GM15510 (cell line): ENCODE measurements around the gene DCTN3.
A peak's percentile ranks its signal among the peaks of the same experiment; 100 is the strongest.

Experiments used
- POLR2A ChIP-seq: IDR thresholded peaks from 3 replicates; pipeline ENCODE4 v1.6.1; 2011; ENCODE audit warnings: borderline replicate concordance; ENCODE audit not compliant: insufficient read length; ENCODE audit errors: extremely low read depth

The DCTN3 gene

DNA sequence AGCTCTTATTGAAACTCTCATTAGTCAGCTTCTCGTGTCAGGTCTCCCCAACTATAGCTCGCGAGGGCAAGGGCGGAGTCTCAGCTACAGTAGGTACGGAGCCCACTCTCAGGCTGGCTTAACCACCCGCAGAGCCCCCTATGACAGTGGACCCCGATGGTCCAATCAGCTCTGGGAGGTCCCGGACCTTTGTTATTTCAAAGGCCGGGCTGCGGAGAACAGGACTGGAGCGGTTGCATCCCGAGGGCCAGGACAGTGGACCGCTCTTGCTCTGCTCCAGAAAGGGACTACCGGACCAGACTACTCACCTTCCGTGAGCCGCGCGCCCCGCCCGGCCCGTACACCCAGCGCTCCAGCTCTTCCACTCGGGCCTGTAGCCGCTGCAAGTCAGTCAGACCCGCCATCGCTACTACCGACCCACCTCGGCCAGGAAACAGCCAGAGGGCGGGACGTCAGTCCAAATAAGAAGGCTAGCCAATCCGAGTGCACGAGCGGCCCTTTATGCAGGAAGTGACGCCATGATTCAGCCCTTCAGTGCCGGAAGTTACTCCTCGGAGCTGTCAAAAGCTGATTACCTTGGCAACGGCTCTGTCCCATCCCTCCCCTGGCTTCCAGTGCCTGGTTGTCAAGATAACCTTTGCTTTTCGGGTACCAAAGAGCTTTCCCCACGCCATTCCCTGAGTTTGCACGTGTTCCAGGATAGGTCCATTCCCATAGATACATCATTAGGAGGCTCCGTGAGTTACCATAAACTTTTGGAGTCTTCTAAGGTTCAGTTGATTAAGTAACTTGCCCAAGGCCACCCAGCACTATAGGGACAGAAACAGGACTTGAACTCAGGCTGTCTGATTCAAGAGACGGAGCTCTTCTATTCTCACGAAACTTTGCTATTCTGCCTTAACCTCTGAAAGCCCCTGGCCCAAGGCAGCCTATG lies at the start of gene DCTN3:
Gene DCTN3 (minus strand): TSS at position 435 of the 934 bp plus-strand sequence. CDS start 31 bp downstream, at position 404.
- peak; percentile 70 for TF ChIP-seq POLR2A

DNA sequence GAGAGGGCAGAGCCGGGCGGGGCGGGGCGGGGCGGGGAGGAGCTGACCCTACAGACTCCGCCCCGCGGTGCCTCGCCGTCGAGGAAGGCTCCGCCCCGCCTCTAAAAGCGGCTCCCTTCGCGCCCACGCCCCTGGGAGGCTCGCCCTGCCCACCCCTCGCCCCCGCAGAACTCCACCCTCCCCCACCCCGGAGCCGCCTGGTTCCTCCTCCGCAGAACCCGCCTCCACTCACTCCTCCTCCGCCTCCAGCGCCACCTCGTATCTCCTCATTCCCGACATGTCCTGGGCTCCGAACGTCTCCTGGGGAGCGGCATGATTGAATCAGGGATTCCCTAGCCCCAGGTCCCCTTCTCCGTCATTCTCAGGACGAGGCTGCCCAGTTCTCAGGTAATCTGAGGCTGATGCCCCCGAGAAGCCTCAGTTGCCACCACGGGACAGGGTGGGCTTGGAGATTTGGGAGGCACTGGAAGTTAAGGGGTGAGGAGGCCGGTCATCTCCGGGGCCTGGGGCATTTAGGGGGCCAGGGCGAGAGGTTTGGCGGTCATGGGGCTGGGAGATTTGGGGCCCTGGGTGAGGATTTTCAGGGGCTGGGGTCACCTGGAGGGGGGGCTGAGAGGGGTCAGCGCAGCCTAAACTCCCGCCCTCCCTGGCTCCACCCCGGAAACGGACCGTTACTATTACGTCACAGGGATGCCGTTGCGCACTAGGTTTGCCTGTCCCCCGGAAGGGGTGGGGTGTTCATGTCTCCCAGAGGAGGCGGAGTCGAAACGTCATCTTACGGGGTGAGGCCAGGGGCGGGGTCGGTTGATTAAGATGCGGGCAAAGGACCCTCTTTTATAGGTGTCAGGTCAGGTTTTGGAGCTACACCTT lies 45.3 kb upstream of the DCTN3 start:
- TF ChIP-seq POLR2A, result no peak

DNA sequence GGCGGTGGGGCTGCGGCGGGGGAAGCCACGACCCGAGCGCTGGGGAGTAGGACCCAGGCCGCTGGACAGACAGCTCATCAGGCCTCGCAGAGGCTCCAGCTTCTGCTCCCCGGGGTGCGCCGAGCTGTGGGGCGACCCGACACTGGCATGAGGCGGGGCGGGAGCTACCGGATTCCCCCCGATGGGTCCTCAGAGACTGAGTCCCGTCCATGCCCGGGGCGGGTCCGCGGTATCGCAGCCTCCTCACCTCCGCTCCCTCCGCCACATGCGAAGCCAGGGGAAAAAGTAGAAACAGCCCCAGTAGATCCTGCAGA lies 44.7 kb upstream of the DCTN3 start:
- TF ChIP-seq POLR2A, result peak; percentile 15

DNA sequence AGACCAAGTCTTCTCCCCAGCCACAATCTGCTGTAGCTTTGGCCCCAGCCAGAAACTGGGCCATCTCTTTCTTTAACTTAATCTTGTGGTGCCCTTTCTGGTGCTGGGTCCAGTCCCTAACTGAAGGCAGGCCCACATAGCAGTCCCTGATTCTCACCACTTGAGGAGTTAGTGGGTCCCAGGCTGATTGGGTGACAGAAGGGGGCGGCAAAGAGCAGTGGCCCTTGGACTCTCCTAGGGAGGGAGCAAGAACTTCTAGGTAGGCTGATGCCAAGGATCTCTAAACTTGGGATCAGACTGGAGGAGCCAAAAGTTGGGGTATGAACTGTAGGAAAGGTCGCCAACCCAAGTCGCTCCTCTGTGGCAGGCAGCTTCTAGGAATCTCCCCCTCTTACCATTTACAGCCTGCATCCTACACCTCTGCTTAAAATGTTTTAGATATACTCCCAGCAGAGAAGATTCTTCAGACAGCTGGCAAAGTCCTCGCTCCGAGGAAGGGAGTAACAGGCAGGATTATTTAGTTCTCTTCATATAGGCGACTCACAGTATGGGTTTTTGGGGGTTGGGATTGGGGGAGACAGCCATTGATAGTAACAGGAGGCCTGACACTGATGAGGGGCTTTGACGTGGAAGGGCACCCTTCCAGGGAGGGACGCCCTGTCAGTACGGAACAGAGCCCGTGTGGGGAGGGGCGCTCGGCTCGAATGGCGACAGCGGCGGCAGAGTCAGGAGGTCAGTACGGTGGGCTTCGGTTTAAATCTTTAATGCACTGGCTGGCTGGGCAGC lies 44.2 kb upstream of the DCTN3 start:
- TF ChIP-seq POLR2A, result no peak

DNA sequence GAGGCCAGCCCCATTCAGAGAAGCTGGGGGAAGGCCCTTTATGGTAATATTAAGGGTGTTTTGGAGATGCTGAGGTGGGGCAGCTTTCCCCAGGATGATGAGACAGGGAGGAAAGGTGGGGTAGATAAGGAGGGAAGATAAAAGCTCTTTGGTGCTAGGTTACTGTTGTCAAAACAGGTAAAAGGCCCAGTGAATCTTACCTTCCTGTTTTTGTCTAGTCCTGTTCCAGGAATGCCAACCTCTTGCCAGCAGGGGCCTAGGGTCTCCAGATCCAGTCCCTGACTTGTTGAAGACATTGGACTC lies 43.0 kb upstream of the DCTN3 start:
- no peak for TF ChIP-seq POLR2A

DNA sequence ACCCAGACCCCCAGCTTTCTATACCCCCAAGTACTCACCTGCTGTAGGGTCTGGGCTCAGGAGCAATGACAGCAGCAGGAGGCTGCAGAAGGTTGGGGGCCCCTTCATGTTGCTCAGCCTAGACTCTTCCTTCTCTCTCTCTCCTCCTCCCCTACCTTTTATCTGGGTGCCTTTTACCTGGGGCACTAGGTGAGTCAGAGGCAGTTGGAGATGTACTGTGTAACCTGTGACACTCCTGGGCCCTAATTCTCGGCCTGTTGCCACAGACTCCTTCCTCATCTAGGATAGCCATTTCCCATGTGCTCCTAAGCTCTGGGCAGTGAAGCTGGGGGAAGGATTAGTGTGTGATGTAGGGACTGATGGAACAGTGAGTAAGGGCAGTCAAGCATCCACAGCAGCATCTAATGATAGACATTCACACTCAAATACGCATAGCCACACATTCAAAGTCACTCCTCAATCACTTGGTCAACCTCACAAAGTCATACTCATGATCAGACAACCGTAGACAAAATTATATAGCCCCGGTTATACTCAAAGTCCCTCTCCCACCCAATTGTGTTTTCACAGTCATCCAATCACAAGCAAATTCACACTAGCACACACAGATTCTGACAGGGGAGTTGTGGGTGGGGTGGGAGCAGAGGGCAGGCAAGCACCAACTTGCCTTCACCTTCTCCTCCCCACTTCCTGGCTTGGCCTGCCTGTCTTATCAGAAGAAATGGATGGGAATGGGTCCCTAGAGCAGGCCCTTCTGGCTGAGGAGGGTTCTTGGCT lies 42.4 kb upstream of the DCTN3 start, which contains the start of gene CCL27:
Gene CCL27 (minus strand): TSS at position 132 of the 777 bp plus-strand sequence. CDS start 24 bp downstream, at position 108.
- TF ChIP-seq POLR2A, result no peak

DNA sequence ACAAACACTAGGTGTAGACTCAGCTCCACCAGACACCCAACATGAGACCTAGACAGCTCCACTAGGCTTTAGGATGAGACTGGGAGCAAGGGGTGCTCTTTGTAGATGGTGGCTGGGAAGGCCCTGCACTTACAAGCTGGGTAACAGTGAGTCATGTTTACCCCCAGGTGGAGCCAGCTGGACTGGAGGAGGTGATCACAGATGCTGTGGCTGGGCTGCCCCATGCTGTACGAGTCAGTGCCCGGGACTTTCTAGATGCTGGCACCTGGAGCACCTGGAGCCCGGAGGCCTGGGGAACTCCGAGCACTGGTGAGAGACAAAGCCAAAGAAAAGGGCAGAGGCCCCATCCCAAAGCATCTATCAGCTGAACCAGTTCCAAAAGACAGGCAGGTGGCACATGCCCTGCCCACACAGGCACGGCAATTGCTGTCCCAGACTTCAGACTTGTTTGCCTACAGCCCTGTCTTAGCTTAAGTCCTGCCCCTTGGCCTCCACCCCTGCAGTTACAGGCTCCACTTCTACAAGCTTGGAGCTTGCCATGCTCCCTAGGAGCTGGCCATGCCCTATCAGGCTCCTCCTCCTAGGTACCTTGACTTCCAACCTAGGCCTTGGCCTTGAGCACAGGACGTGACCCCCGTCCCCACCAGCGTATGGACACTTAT lies 39.4 kb upstream of the DCTN3 start:
- no peak for TF ChIP-seq POLR2A

DNA sequence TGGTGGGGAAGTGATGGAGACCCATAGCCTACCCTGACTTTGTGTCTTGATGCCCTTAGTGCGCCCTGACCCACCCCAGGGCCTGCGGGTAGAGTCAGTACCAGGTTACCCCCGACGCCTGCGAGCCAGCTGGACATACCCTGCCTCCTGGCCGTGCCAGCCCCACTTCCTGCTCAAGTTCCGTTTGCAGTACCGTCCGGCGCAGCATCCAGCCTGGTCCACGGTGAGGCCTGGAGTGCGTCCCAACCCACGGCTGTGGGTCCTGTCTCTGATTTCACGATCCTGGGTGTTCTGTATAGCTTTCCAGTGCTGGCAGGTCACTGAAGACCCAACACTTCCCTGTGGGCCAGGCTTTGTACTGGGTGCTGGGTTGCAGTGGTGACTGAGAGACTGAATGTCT lies 38.2 kb upstream of the DCTN3 start:
- no peak for TF ChIP-seq POLR2A

DNA sequence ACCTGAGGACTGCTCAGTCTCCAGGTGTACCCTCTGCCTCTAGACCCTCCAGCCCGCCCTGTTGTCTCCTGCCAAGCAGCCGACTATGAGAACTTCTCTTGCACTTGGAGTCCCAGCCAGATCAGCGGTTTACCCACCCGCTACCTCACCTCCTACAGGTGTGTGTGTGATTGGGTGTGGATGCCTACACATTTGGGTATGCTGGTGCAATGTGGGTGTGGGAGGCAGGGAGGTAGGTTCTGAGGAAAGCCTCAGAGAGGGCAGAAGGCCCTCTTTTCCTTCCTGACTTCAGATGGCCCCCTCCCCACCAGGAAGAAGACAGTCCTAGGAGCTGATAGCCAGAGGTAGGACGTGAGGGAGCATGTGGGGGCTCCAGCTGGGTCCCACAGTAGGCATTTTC lies 36.7 kb upstream of the DCTN3 start:
- TF ChIP-seq POLR2A, result no peak

DNA sequence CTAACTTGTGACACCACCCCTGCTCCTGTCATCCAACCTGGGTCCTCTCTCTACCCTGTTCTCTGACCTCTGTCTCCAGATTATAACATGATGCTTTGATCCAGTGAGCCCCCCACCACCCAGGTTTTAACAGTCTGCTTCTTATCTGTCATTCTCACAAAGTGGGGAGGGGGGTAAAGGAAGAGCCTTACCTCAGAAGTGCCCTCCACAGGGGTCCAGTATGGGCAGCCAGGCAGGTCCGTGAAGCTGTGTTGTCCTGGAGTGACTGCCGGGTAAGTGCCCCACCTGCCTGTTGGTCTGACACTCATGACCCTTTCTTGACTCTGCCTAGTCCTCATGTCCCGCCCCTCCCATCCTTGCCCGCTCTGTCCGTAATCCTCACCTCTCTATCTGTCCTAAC lies 35.1 kb upstream of the DCTN3 start:
- TF ChIP-seq POLR2A, result no peak

DNA sequence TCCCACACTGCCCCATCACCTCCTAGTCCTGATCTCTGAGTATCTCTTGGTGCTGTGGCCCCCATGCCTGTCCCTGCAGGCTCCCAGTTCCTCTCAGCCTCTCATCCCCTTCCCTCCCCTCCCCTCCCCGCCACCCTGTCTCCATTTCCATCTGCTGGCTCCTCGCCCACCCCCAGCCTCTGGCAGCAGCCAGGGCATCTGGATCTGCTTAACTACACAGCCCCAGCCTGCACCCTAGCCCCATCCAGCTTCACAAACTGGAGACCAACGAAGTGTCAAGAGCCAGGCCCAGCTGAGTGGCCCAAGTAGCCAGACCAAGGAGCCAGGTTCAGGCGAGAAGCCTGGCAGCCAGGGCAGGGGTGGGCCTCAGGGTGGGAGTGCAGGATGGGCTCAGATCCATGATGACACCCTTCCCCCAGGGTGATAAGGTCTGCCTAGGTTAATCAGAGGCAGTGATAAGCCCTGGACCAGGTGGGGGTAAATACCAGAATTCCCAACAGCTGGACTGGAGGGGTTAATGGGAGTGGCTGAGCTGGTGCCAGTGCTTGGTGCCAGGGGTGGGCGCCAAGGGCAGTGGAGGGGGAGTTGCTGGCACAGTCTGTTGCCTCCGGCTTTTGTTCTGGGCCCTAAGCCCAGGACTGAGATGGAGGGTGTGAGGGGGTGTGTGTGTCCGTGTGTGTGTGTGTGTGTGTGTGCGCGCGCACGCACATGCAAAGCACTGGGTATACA lies 34.2 kb upstream of the DCTN3 start:
- no peak for TF ChIP-seq POLR2A

DNA sequence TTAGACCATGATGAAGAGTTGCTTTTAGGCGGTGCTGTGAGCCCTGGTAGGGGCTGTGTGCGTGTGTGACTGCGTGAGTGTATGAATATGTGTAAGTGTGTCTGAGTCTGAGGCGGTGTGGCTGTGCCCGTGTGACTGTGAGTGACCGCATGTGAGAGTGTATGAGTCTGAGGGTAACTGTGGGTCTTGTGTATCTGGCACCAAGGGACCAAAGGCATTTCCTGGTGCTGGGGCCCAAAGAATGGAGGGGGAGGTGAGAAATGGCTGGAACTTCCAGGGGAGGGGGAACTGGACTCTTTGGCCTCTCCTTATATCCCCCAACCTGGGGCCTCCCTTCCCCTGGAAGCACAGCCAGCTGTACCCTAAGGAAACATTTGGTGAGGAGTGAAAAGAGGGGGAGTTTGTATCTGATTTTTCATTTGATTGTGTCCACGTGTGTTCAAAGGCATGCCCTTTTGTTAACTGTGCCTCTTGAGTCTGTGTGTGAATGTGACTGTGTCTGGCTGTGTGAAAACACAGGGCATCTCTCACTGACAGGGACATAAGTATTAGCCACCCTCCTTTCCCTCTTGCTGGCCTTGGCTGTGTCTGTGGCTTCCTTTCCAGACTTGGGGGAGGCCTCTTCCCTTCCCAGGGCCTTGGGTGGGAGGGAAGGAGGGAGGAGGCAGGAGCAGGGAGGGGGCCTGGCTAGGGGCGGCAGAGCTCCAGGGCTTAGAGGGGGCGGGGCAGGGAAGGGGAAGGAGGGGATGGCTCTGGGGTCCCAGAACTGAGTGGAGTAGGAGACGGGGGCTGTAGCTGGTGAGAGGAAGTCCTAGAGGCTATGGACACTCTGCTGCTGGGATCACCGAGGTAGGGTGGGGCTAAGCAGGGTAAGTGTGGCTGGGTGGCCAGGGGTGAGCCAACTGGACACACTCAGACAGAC lies 33.1 kb upstream of the DCTN3 start:
- TF ChIP-seq POLR2A, result no peak
